GM21381 (cell line): ENCODE data around the gene CCDC148.

ENCODE experiments used
- ATAC-seq: cut with Tn5 transposase; IDR thresholded peaks from one replicate; pipeline ENCODE4 v1.9.1; 2021; ENCODE audit warnings: mild to moderate bottlenecking, moderate library complexity; ENCODE audit not compliant: unreplicated experiment

CCDC148 gene

DNA sequence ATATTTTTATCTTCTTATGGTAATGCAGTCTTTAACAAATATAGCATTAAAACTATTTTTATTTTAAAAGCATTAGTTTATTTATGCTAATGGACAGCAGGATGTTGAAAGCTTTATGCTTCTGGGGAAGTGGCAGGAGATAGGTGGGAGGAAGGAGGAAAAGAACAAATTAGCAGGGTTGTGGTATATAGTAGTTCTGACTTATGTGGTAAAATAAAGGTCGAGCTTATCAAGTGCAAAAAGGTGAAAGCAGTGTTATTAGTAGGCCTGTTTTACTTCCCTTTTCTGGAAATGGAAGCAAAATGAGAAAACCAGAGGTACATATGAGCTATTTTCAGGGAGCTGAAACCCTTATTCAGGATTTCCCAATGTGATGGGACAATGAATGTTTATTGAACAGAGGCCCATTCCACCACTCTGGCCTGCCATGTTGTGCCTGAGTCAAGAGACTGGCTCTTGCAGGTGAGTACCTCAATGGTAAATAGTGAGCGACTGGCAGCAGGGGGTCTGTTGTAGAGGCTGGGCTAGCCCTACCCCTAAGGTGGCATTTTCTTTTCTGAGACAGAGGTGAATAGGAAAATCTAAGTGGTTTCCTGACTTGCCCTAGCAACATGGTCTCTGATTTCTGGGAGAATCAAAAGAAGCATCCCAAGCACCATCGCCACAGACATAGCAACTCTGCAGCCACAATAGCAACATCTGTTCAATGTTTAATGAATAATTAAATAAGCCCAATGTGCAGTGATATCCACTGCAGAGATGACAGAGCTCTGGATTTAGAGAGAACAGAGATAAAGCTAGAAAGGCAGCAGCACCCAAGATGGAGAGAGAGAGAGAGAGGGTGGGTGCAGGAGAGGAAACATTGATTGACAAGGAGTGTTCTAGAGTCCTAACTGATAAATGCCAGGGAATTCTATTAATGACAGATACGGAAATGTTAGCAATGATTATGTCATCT lies 235.2 kb downstream of the CCDC148 start:
- no peak for ATAC-seq

DNA sequence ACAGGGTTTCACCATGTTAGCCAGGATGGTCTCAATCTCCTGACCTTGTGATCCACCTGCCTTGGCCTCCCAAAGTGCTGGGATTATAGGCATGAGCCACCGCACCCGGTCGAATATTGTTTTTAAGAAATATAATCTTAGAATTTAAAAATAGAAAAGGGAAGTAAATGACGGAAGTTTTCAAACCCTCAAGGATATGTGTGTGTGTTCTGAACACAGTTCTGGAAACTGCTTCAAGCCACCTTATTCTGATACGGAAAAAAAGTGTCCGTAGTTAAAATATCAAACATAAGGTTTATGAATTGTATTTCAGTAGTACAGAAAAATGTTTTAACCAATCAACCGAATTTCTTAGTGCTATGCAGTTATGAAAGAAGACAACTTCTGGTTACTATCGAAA lies 239.0 kb downstream of the CCDC148 start:
- ATAC-seq: no peak

DNA sequence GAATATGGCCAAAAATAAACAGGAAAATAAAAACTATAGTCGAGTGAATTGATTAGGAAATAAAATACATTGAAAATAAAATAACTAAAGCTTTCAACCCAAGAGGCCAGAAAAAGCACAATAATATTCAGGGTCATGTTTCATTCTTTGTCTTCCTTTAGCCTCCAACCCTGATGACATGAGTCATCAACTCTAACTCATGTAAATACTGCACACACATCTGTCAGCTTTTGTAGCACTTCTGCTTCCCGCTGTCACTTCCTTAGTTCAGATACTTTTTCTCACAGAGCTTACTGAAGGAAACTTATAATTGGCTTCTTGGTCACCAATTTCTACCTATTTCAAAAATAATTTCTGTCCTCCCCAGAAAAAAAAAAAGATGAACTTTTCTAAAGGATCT lies 242.1 kb downstream of the CCDC148 start:
- ATAC-seq: peak; percentile 91

DNA sequence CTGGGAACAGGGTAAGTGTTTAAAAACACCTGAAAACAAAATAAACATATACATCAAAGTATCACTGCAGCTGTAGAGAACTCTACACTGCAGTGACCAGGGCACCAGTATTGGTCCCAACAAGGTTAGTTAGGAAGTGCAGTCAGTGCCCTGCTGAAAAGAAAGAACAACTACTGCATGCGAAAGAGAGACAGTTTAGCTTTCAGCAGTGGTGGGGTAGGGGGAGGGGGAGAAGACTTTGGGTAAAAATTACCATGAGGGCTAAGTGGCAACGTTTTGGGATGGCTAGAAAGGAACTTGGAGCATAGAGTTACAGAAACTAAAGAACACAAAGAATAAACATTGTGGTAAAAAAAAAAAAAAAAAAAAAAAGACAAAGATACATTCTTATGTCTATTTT lies 242.8 kb downstream of the CCDC148 start:
- ATAC-seq: no peak

DNA sequence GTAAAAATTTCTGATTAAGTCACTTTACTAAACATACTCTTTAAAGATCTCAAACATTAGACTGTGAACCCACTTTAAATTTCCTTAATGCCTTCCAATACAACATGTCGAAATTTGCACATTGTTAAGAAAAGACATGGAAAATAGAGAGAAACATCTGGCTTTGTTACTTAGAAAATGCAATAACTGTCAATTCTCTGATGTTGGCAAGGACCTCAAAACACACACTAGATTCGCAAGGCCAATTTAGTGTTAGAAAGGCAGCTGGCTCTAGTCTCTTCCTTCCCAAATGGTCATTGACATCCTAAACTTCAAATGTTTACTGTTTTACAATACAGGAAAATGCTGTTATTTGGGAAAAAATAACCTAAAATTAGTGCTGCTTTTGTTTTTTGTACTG lies 244.3 kb downstream of the CCDC148 start:
- ATAC-seq: no peak

DNA sequence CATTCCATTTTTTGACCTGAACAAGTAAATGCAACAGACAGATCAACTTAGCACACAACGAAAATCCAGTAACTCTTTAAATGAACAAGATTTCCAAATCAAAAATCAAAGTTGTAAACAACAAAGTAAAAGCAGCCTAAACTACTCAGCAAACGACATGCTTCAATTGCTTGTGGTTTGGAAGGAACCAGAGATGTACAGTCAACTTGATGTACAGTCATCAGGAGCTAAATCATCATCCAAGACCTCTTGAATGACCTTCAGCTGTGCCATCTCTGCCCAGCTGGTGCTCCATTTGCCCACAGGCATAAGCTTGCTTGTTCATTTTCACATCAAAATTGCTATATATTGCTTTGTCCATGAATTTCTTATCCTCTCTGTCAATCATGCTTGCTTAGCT lies 245.1 kb downstream of the CCDC148 start:
- ATAC-seq: no peak

DNA sequence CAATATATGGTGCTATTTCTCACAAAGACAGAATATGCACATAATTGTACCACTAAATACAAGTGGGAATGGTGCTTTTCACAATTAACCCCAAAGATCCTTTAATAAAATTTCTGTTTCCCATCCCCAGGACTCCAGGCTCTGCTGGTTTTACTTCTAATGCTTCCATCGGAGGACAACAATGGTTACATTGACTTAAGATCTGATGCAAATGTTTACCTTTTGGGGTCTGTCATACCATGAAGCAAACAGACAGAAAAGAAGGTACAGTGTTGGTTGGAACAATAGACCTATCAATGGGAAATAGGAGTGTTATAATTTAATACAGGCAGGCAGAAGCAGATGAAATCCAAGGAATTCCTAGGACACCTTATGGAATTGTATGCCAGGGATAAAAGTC lies 249.2 kb downstream of the CCDC148 start:
- ATAC-seq: no peak

DNA sequence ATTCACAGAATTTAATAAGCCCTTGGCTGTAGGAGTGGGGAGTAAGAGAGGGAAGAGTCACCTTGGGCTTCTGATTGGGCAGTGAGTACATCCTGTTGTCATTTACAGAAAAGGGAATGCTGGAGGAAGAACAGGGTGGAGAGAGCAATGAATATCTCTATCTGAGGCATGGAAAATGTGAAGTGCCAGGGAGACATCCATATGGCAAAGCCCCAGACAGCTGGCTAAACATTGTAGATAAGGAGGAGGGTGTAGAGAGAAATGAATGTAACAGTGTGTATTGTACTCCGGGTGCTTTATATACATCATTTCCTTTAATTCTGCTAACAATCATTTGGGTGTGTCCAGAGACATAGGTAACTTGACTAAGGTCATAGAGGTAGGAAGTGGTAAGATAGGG lies 251.3 kb downstream of the CCDC148 start:
- ATAC-seq: no peak

DNA sequence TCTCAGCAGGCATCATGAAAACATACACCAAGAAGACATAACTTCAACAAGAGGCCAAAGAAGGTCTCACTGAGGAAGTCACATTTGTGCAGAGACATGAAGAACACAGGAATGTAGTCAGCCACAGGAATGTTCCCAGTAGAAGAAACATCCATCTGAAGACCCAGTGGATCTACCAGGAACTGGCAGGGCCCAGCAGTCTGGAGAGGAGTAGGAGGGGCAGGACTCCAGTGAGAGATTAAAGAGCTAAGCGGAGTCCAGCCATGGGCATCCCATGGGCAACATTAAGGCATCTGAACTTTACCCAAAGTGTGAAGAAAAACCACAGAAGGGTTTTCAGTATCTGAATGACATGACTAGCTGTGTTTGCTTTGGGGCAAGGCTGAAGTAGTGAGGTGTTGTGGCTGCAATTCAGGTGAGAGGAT lies 251.8 kb downstream of the CCDC148 start:
- no peak for ATAC-seq

DNA sequence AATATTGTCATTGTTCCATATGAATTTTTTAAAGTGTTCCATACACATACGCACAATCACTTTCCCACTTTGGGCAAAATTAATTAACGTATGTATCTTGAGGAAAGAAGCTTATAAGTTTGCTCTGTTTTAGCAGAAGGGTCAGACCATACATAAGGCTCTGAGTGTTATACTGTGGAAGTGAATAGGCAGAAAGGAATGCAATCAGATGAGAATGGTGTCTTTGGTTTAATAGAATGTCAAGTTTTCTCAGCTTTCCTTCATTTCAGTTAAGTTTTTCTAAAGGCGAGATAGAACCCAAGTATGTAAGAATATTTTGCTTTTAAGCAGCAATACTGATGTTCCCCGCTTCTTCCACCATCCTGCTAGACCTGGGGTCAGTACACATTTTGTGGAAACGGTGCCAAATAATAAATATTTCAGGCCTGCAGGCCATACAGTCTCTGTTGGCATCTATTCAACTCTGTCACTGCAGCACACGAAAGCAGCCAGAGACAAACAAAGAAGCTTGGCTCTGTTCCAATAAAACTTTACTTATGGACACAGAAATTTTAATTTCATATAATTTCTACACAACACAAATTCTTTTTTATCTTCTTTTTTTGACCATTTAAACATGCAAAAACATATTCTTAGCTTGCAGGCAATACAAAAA lies 254.3 kb downstream of the CCDC148 start:
- ATAC-seq: no peak

DNA sequence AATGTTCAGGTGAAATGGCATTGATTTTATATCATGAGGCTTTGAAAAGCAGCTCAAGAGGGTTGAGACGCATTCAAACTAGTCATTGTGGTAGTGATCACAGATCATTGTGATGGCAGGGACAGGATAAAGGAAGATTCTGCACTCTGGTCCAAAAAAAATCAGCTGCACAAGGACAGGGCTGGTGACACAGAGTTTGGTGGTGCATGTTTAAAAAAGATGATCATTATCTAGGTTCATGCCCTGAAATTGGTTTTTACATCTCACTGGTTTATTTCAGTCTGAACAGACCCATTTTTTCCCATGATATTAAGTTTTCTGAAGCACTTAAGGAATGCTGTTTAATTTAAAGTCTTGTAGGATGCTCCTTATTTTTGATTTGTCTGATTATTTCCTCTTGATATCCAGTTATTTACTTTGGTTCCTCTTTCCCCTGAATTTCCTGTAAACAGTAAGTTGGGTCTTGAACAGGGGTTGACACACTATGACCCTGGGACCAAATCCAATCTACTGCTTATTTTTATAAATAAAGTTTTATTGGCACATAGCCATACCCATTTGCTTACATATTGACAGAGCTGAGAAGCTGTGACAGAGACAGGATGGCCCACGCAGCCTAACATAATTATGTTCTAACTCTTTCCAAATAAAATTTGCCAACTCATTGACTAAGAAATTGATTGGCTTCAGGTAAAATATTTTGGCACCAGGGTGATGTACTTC lies 256.5 kb downstream of the CCDC148 start:
- ATAC-seq: no peak

DNA sequence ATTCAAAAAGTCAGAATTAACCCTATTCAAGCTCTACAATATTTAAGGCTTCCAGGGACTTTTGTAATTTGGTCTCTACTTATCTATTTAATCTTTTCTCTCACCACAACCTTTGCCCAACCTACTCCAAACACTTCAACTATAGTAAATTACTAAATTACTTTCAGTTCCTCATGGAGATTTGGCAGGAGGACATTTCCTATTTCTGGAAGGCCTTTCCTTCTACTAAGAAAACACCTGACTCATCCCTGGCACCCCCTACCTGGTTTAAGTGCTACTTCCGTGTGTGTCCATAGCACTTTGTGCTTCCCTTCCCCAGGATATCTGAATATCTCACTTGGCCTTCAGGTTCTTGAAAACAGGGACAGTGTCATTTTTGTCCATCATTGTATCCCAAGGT lies 258.6 kb downstream of the CCDC148 start:
- no peak for ATAC-seq

DNA sequence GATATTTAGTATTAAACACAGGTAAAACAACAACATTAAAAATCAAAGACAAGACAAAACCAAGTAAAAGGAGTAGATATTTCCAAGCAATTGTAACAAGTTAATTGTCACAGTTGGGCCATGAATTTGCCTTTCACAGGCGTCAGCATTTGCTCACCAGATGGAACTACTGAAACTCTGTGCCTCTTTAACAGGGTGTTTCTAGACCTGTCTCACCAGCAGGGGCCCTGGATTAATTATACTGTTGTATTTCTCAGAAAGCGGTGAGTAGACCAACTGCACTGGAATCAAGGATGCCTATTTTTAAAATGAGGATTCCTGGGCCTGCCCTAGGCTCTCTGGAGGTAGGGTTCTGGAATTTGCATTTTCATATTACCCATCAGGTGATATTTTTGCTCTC lies 262.3 kb downstream of the CCDC148 start:
- no peak for ATAC-seq

DNA sequence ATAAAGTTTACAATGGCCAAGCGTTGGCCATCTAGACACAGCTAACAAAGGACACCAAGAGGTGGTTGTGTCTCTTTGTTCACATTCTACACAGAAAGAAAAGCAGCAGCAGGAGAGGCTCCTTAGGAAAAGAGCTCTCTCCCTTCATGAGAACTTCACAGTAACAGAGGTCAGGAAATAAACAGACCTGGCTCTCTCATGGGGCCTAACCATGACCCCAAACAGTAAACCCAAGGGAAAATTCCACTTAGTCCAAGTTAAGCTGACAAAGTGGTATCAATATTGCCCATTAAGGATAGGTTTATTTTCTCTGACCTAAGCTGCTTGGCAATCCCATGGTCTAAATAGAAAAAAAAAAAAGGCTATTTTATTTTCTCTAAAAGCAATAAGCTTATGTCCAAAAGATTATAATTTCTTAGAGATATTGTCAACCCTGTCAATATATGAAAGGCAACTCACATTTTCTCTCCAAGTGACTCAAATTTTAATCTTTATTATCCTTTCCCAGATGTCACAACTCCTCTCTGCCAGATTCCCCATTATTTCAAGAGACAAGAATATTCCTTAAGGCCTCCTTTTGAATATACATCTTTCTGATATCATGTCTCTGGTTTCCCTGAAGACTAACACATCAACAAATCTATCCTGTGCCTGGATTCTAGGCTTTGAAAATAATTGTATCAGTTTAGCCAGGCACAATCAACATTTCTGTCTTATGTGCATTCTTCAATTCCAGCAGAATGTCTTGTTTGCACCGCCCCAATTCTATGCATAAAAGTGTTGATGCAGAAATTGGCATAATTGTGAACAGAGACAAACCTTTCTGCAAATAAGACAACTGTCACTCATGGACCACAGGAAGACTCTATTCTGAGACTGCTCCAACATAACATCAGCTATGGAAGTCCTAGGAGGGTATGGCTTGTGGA lies 263.8 kb downstream of the CCDC148 start:
- ATAC-seq: no peak

DNA sequence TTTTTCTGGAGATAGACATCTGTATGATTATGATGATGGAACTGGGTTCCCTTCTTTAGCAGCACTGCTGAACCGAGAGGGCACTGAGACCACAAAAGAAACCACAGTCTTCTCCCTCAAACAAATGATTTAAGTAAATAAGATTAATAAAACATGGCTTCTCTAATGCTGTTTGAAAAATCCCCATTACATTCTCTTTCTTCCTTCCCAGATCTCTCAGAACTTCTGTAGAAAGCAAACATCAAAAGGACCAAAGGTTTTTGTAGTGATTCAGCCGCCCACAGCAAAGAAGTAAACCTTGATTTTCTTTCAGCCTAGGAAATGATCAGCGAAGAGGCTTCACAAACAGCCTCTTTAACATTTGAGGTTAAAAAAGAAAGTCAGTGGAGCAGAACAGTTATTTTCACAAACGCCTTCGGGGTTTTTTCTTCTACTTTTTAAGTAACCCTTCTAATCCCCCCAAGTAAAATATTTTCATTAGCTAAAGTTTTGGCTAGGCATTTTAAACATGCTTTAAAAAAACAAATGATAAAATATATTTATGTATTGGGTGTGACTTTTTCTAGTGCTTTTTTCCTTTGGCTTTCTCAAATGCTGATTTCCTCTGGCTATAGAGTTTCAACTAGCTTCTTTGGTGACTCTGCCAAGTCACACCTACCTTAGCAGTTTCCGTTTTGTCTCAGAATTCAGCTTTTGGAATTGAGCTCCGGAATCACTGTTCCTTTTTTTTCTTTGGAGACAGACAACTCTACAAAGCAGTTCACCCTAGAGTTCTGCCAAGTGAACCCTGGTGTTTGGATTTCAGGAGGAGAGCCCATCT lies 265.3 kb downstream of the CCDC148 start:
- peak; percentile 76 for ATAC-seq

DNA sequence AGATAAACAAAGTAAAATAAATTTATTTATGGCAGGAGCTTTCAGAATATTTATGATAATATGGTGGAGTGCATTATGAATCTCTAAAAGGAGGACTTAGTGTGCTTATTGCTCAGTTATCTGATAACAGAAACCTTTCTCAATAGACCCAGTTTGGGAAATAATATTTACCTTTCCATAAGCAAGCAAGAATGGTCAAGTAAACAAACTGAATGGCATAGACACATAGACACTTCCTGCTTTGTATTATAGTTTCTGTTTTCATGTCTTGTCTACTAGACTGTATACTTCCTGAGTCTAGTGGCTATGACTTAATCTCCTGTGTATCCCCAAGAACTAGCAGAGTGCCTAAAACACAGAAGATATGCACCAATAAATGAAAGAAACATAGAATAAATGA lies 267.0 kb downstream of the CCDC148 start:
- peak; percentile 53 for ATAC-seq

DNA sequence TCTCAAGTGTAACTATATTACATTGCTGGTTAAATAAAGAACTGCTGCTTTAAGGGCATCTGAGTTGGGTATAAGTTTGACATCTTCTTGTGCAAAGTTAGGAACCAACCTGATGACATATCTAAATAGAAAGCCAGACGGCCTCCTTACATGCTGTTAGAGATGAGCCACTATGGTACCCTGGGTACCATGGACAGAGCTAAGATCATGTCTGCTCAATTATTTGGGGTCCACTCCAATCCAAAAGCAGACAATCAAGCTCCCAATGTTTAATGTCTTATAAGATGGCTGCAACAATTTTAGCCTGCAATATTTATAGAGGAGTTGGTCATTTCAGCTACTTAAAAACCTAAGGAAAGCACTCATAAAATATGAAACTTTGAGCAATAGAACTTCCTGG lies 268.6 kb downstream of the CCDC148 start:
- ATAC-seq: no peak

DNA sequence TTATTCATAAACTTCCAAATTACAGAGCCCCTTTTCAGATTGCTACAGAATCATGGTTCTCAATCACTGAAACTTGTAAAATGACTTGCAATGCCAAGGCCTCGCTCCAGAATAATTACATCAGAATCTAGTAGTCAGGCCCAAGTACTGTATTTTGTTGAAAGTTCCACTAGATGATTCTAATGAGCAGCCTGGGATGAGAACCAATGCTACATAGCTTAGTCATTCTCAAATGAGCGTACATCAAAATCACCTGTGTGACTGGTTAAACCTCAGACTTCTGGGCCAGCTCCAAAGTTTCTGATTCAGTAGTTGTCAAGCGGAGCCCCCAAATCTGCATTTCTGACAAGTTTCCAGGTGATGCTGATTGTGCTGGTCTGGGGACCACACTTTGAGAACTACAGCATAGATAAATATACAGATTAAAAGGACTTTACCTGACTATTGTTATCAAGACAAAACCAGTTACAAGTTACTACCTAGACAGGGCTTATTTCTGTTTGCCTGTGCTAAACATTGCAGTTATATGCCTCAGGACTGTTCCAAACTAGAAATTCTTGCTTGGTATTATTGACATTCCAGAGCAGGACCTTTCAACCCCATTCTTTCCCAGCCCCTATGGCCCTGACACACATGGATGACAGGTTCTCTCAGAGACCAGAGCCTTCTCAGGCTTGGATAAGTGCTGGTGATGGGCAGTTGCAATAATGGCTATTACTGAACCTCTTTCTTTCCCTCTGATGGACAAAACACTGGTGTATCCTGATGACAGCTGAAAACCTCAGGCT lies 271.8 kb downstream of the CCDC148 start:
- no peak for ATAC-seq

DNA sequence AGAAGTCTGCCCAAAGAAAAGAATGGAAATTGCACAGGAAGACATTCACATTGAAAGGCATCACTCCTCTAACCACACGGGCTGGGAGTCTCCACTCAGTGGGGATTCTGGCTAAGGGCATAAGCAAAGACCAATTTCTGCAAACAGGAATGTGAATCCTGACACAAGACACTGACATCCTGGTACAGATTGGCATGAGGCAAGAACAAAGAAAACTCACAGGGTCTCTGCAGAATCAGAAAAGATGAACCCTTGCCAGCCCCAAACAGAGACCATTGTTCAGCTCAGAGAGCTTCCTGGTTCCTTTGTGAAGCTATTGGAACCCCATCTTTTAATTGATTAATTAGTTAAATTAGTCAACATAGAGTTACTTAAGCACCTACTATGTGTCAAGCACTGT lies 272.6 kb downstream of the CCDC148 start:
- no peak for ATAC-seq
